Keratinocyte (primary cell): Measurements from ENCODE around the gene POLE.

Experiments used
- EZH2 ChIP-seq: IDR thresholded peaks from one replicate; pipeline ENCODE4 v1.6.1; 2012; ENCODE audit warnings: inconsistent platforms, mild to moderate bottlenecking, low read length, moderate library complexity
- TF ChIP-seq, protein P1 (sequence below), 3 experiments: IDR thresholded peaks in 1 of 3; conservative IDR thresholded peaks in 1 of 3; optimal IDR thresholded peaks in 1 of 3; 2 replicates in 2 of 3; 3 replicates in 1 of 3; pipeline versions ENCODE3 to v1.5.1; 2011; ENCODE audit warnings: low read length in 3 of 3, mild to moderate bottlenecking in 3 of 3, moderate library complexity in 2 of 3, control low read depth in 1 of 3, inconsistent platforms in 1 of 3; ENCODE audit not compliant: insufficient read depth in 2 of 3; ENCODE audit errors: extremely low read depth in 1 of 3

DNA sequence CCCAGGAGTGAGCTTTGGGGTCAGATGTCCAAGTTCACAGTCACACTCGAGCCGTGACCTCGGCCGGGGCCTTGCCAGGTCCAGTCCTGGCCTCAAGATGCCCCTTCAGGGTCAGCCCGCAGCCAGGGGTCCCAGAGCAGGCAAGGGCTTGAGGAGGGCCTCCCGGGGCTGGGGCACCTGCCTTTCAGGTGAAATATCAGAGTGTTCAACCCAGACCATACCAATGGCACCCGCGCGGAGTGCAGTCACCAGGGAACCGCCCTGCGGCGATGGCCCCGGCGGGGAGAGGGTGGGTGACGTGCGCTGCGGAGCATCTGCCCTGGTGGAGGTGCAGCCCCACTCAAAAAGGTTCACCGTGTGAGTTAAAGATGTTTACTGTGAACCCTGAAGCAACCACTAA lies 93.6 kb downstream of the POLE start:
- no peak for TF ChIP-seq EZH2
- TF ChIP-seq, protein P1, sequence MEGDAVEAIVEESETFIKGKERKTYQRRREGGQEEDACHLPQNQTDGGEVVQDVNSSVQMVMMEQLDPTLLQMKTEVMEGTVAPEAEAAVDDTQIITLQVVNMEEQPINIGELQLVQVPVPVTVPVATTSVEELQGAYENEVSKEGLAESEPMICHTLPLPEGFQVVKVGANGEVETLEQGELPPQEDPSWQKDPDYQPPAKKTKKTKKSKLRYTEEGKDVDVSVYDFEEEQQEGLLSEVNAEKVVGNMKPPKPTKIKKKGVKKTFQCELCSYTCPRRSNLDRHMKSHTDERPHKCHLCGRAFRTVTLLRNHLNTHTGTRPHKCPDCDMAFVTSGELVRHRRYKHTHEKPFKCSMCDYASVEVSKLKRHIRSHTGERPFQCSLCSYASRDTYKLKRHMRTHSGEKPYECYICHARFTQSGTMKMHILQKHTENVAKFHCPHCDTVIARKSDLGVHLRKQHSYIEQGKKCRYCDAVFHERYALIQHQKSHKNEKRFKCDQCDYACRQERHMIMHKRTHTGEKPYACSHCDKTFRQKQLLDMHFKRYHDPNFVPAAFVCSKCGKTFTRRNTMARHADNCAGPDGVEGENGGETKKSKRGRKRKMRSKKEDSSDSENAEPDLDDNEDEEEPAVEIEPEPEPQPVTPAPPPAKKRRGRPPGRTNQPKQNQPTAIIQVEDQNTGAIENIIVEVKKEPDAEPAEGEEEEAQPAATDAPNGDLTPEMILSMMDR (optimal IDR thresholded peaks at IDR 0.05 in 1 of 3, IDR thresholded peaks at IDR 0.05 in 1 of 3, conservative IDR thresholded peaks at IDR 0.05 in 1 of 3; ENCODE audit: extremely low read depth in 1 of 3, insufficient read depth in 2 of 3, low read length in 3 of 3), result no peak
